HG03558 (cell line): ENCODE results near the gene DGKG.

Experiments
- ATAC-seq: cut with Tn5 transposase; IDR thresholded peaks from one replicate; pipeline ENCODE4 v1.9.1; 2021; ENCODE audit warnings: moderate number of reproducible peaks; ENCODE audit not compliant: unreplicated experiment; ENCODE audit errors: extremely low read depth

Gene DGKG

GRCh38 chr3:186218421-186218820 lies 143.6 kb downstream of the DGKG start:
- ATAC-seq: no peak

- peak; percentile 87 for ATAC-seq
These were observed 144.2 kb downstream of the DGKG start for GRCh38 chr3:186217820-186218164.

DNA sequence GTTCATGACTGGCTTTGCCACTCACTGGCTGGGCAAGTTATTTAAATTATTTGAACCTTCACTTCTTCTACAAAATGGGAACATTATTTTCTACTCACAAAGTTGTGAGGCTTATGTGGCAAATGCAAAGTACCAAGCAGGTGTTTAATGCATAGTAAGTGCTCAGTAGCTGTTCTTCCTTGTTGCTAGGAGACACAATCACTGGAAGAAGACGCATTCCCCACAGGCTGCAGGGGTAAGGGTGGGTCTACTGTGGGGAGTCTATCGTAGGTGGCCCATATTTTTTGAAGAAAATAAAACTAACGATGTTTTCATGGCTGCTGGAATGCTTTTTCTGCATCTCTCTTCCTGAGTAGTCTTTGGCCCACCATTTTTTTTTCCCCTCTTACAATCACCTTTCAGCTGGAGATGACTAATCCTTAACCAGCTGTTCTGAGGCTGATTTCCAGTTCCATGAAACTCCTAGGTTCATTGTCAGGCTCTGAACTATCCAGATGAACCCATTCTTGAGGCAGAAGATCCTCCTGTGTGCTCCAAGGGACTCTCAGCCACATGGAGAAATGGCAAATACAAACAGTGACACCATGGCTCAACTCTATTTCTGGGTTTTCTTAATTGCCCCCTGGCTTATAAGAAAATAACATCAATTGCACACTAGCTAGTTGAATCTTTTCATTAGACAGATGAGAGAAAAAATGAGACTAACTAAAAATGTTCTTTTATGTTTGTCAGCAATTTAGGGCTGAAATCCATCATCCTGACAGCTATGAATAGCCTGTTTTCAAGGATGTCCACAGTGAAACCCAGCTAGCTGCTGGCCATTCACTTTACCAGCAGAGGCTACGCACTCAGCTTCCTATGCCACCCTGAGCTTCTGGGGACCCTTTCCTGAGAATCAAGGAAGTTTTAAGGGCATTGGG lies 144.9 kb downstream of the DGKG start:
- no peak for ATAC-seq

DNA sequence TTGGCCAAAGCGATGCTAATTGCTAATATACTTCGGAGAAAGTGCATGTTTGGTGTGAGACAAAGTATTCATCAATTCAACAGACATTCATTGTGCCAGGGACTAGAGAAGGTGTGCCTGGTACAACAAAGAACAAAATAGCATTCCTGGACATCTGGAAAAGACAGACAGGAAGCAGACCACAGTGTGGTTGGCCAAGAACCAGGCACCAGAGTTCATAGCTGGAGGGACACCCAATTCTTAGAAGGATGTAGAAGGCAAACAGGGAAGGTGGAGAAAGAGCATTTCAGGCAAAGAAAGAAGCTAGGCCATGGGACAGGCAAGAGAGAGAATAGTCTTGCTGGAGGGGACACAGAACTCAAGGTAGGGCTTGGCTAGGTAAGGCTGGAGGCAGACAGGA lies 147.4 kb downstream of the DGKG start:
- ATAC-seq: no peak

GRCh38 chr3:186213946-186214345 lies 148.1 kb downstream of the DGKG start:
- ATAC-seq: no peak

DNA sequence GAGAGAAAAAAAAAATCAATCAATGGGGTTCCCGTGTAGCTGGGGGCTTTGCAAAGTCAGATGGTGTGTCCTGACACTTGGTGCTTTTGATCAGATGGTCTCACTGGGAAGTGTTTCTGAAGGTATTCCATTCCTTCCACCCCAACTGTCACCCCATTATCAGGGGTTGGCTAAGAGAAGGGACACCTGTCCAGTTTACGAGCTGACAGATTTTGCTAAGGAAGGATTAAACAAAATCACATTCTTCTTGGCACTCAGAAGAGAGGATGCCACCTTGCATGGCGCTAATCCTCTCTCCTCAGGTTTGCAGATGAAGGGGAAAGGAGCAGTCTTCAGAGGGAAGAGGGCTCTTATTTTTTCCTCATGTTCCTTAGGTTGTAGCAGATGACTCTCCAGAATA lies 149.4 kb downstream of the DGKG start:
- ATAC-seq: no peak

DNA sequence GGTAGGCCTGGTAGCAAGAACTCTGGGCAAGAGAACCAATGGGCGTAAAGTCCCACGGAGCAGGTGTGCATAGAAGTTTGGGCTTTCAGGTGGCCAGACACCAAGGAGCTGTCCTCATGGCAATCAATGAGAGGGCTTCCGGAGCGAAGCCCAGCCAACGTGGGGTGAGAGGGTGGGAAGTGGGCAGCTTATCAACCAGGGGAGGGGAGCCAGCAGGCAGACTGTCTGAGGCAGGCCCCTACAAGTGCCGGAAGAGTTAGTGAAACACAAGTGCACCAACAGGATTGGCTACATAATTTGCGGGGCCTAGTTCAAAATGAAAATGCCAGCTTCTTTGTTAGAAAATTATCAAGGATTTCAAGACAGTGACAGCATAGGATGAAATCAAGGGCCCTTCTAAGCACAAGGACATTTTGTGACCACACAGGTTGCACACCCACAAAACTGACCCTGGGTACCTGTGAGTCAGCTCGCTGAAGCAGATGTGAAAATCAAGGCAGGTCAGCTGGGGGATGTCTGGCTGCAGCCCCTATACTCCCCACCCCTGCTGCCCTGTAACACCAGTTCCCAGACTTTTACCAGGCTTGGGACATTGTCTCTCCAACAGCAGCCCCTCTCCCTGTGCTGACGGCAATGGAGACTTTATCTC lies 151.1 kb downstream of the DGKG start:
- no peak for ATAC-seq

DNA sequence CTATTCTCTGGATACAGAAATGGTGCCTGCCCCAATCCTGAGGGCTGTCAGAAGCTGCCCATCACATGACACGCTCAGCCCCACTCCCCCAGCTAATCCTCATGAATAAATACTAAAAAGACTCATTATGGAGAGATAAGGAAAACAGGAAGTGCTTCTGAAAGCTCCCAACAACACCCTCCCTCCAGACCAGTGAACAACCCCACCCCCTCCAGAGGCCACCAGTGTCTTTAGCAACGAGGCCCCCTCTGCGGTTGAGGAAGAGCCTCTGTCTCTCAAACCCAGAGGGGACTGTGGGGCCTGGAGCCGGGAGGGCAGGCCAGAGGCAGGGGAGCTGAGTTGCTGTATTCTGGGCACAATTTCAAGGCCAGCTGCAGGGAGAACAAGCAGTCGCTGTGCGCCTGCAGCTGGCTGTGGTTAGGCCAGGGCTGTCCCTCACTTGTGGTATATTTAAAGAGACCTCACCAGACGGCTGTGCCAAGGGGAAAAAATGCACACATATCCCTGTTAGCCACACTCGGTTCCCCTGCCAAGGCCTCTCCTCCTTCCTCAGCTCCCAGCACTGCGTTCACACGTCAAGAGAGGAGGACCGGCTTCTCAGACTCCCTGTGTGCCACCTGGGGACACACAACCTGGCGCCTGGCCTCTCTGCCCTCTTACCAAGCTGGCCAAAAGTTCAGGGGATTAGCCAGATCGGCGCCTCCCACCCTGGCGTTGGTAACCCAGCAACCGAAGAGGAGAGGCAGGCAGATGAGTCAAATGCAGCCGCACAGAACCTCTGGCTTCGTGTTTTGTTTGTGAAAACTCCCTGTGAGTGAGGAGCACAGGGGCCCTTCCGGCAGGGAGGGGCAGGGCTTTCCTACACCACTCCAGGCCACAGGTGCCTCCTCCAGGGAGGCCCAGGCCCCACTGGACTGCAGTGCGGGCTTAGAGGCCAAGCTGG lies 152.0 kb downstream of the DGKG start:
- ATAC-seq: no peak

DNA sequence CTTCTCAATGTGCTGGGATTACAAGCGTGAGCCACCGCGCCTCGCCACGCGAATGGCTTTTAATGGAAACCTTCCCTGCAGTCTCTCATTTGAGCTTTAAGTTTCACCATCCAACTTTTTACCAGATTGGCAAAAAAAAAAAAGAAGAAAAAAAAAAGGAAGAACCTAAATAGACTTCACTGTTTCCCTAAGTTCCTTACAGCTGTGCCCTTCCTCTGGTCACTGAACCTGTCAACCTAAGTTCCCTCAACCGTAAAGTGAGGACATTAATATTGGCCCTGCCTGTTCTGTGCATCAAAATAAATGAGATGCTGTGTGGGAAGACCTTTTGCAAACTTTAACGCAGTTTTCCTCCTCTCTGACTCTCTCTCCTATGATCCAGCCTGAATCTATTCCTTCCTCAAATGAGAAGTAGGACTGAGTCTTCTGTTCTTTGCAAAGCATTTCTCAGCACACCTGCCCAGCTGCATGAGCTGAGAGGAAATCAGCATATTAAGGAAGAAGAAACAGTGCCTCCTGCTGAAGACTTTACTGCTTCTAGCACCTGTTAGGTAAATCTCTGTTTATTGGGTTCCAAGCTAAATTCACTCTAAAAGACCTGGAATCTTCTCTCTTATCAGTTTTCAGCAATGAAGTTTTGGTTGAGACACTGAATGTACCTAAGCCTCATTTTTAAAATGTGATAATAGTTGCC lies 153.6 kb downstream of the DGKG start:
- ATAC-seq: no peak

DNA sequence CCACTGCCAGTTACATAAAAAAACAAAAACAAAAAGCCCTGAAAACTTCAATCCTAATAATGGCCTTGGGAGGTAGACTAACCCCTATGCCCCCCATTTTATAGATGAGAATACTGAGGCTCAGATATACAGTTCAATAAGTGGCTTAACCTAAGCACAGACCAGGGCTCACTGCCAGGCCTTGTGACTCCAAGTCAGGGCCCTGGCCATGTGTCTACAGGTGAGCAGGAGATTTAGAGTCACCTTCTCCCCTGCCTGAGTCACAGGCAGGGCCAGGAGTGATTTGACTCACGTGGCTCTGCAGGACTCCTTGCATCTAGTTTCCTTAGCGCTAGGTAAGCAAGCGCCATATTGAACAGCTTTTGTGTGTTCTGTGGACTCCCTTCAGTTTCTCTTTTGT lies 154.5 kb downstream of the DGKG start:
- ATAC-seq: no peak

- no peak for ATAC-seq
These were observed 161.3 kb downstream of the DGKG start for GRCh38 chr3:186200726-186201125.

GRCh38 chr3:186198442-186198841 lies 163.6 kb downstream of the DGKG start:
- ATAC-seq: no peak

GRCh38 chr3:186194451-186194811 lies 167.6 kb downstream of the DGKG start:
- ATAC-seq: no peak

GRCh38 chr3:186193534-186194450 lies 168.2 kb downstream of the DGKG start:
- no peak for ATAC-seq

DNA sequence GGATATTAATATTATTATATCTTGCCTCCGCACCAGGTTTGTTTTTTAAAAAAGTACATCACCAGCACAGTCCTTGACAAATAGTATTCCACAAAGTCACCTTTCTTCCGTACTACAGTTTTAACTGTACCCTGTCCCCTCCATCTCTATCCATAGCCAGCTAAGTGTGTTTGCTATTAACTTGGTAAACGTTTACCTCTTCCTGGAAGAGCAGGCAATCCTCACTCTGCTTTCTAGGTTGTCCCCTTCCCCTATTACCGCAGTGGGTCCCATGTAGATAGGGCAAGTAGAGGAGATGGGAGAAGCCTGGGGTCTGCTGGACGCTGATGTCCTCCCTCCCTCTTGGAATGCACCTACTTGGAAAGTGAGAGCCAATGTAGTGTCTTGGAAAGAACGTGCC lies 169.2 kb downstream of the DGKG start:
- no peak for ATAC-seq

DNA sequence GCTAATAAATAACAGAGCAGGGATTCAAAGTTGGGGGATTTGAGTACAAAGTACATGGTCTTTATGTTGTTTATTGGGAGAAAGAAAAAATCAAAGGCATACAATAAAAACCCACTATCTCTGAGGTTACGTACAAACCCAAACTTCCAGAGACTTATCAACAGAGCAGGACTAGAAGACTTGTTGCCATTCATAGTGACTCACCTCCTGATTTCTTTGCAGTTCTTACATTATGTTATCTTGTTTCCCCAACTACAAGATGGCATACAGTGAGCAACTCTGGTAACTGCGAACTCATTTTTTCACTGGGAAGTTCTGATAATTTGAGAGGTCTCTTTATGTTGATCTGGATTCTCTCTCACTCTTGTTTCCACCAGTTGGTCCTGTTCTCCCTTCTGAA lies 172.5 kb downstream of the DGKG start:
- ATAC-seq: no peak

DNA sequence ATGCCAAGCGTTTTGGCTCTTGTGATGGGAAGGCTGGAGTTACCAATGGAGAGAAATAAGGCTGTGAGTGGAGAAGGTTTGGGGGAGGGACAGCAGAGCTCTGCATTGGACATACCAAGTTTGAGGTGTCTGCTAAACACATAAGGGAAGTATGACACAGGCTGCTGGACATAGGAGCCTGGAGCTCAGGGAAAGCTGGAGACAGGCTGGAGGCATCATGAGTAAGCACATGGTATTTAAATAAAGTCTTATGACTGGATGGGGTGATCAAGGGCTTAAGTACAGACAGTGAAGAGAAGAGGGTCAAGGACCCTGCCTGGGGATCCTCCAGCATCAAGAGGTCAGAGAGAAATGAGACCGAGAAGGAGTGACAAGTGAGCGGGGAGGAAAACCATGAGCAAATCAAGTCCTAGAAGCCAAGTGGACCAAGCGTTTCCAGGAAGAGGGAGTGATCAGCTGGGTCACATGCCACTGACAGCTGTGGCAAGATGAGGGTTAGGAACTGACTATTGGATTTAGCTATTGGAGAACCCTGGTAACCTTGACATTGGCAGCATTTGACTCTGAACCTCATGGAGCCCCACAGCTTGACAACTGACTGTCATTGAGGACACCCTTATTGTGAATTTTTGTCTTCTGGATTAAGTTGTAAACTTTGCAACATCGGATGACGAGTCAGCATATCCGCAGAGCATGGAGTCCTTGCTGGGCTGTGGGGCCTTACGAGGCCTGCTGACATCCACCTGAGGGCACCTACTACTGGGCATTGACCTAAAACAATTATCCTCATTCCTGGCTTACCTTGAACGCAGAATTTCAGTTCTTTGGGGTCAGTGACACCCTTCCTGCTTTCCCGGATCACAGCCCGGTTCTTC lies 174.4 kb downstream of the DGKG start:
- no peak for ATAC-seq

DNA sequence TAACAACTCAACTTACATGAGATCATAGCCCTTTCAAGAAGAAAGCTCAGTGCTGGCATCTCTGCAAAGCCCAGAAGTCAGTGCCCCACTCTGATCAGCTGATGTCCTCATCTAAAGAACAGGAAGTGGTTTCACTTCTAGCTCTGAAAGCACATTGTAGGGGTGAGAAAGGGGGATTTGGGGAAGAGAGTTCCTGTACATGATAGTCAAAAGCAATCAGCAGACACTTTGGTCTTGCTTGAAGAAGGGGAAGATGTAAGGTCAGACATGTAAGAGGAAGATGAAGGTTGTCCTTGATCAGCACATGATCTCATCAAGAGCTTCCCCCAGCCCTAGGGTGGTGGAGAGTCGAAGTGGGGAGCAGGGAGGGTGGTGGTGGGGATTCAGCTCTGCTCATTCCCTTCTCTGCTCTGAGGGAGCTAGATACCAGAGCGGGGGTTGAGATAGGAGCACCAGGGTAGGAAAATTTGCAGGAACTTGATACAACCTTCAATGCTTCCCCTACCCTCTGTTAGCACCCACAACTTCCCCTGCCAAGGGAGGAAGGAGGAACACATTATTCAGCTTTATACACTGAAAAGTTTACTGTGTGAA lies 176.7 kb downstream of the DGKG start:
- ATAC-seq: no peak
